DND-41 (cell line): Measurements from ENCODE around the gene EDIL3.

Experiments
- EZH2 ChIP-seq: IDR thresholded peaks from 3 replicates; pipeline ENCODE4 v1.6.1; 2012; ENCODE audit warnings: borderline replicate concordance, low read depth, mild to moderate bottlenecking, moderate library complexity, low read length, inconsistent platforms; ENCODE audit not compliant: severe bottlenecking
- TF ChIP-seq, protein P1 (sequence below): IDR thresholded peaks from 2 replicates; pipeline ENCODE4 v1.5.1; 2012; ENCODE audit warnings: borderline replicate concordance, low read length, moderate library complexity, mild to moderate bottlenecking; ENCODE audit not compliant: poor library complexity, severe bottlenecking; ENCODE audit errors: extremely low read depth

DNA sequence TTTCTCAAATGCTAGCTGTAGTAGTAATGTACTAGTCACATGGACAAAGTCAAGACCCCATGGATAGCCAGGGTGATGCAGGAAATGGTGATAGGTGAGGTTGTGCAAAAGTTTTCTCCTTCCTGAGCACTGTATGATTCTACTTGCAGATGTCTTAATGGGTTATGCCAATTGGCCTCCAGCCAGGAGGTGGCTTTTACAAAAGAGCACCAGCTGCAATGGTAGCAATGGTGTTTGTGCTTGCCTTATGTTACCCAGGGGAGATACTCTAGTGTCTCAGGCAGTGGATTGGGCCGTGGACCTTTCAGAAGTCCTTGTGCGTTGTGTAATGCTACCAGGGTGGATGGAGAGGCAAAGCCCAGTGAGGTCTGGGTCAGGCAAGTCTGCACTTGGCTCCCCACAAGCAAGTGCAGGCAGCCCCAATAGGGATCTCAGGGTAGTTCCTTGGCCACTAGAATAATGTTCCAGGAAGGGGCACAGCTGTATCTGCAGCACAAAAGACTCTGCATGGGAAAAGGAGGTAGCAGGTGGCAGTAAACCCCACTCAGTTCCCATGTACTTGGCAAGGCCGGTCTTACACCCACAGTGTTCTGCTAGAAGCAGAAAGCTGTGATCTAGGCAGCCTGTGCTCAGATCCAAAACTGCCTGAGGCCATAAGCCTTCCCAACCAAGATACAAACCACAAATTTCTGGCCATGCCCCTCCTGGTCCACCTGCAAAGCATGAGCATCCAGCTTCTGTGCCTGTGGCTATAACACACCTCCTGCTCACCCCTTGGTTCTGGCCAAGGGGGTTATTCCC lies 46.4 kb upstream of the EDIL3 start:
- TF ChIP-seq, protein P1, sequence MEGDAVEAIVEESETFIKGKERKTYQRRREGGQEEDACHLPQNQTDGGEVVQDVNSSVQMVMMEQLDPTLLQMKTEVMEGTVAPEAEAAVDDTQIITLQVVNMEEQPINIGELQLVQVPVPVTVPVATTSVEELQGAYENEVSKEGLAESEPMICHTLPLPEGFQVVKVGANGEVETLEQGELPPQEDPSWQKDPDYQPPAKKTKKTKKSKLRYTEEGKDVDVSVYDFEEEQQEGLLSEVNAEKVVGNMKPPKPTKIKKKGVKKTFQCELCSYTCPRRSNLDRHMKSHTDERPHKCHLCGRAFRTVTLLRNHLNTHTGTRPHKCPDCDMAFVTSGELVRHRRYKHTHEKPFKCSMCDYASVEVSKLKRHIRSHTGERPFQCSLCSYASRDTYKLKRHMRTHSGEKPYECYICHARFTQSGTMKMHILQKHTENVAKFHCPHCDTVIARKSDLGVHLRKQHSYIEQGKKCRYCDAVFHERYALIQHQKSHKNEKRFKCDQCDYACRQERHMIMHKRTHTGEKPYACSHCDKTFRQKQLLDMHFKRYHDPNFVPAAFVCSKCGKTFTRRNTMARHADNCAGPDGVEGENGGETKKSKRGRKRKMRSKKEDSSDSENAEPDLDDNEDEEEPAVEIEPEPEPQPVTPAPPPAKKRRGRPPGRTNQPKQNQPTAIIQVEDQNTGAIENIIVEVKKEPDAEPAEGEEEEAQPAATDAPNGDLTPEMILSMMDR = no peak
- no peak for TF ChIP-seq EZH2
